Thyroid gland (tissue), 4 donors: Measurements from ENCODE around the gene PTGR1. TPM values are rescaled to one million over a fixed set of nuclear protein-coding genes. Genes with fewer than 3 reads are reported as not detected.

Experiments used
- DNase-seq, 2 donors: peaks; one replicate each; pipeline ENCODE4 v3.0.0-alpha.2; 2019
- H3K27ac ChIP-seq, 3 donors: fragments of 200-600 bp; sonication (generic); 1 replicate in 2 of 3; 2 replicates in 1 of 3; pipeline ENCODE4 v1.5.1; 2016 to 2019; ENCODE audit warnings: mild to moderate bottlenecking in 1 of 3, moderate library complexity in 1 of 3
- H3K27me3 ChIP-seq: fragments of 200-600 bp; sonication (generic); one replicate; pipeline ENCODE4 v1.5.1; 2019
- H3K36me3 ChIP-seq, 2 donors: fragments of 200-600 bp; sonication (generic); one replicate each; pipeline ENCODE4 v1.5.1; 2016 to 2019
- H3K4me1 ChIP-seq, 2 donors: fragments of 200-600 bp; sonication (generic); one replicate each; pipeline ENCODE4 v1.5.1; 2017 to 2019
- H3K4me3 ChIP-seq, 3 donors: fragments of 200-600 bp; sonication (generic); replicated peaks in 1 of 3; 1 replicate in 2 of 3; 2 replicates in 1 of 3; pipeline ENCODE4 v1.5.1; 2016; ENCODE audit warnings: mild to moderate bottlenecking in 1 of 3
- H3K9me3 ChIP-seq: fragments of 200-600 bp; sonication (generic); one replicate; pipeline ENCODE4 v1.5.1; 2017
- CTCF ChIP-seq, 6 experiments: fragments of 200-600 bp in 3 of 6; fragments of 450-650 bp in 3 of 6; sonication (generic) in 3 of 6; IDR thresholded peaks; one replicate each; pipeline ENCODE4 v1.5.1; 2016 to 2019; ENCODE audit warnings: antibody characterized with exemption in 6 of 6, mild to moderate bottlenecking in 2 of 6, inconsistent platforms in 1 of 6, moderate library complexity in 1 of 6
- POLR2A ChIP-seq, 2 donors: fragments of 450-650 bp; IDR thresholded peaks; one replicate each; pipeline ENCODE4 v1.6.1; 2017; ENCODE audit warnings: antibody characterized with exemption in 2 of 2, mild to moderate bottlenecking in 2 of 2, moderate library complexity in 1 of 2
- WGBS, 2 donors: methylation state at CpG; one replicate each; pipeline ENCODE4 v1.1.5; 2017; 5-methylcytosine and 5-hydroxymethylcytosine counted together
- intact Hi-C: fragments of 100-400 bp; cut with DNase I; formaldehyde crosslinking; loops from one replicate; pipeline ENCODE4 v1.15.1; 2023
- total RNA-seq, 4 donors: library from RNA; depleted of rRNA; stranded (reverse); fragments of >200 nt; gene quantifications; one replicate each; pipeline ENCODE4 v1.2.3, GENCODE V29; 2016

Gene PTGR1
- total RNA-seq, 4 donors from 2014 or later = 27.7 to 64.3 (median 39.4) TPM

- Histone ChIP-seq H3K4me3 (no peak overlapping the region), H3K27ac (no peak overlapping the region), H3K27me3 (no peaks in the 10 kb centered on the region), H3K9me3 (no peaks in the 10 kb centered on the region), H3K36me3 (peaks cover 17 to 25% of the 10 kb centered on the region in 2 donors), H3K4me1 (peaks cover 0 to 3% of the 10 kb centered on the region in 2 donors)
- intact Hi-C loops = no loop called here
- 99 to 100% methylated on average over 4 of the region's 4 CpGs for WGBS, 2 donors
- TF ChIP-seq POLR2A (IDR thresholded peaks at IDR 0.05) = no peak
- no peak for TF ChIP-seq CTCF (IDR thresholded peaks at IDR 0.05)
- DNase-seq = no peak
Observed at GRCh38 chr9:111531716-111532115, 67.7 kb downstream of the PTGR1 start.

GRCh38 chr9:111529787-111530186 is 69.7 kb downstream of the PTGR1 start:
- WGBS, 2 donors = 22 to 32% methylated on average over 2 of the region's 2 CpGs
- Histone ChIP-seq H3K9me3 (no peaks in the 10 kb centered on the region), H3K4me3 (no peak overlapping the region), H3K27ac (peak overlapping the region in 1 of 3 donors; percentile 22), H3K36me3 (peaks cover 6 to 10% of the 10 kb centered on the region in 2 donors), H3K4me1 (peaks cover 0 to 3% of the 10 kb centered on the region in 2 donors), H3K27me3 (no peaks in the 10 kb centered on the region)
- intact Hi-C loops = no loop called here
- peak in 1 of 2 donors; percentile 17 for DNase-seq
- TF ChIP-seq POLR2A (IDR thresholded peaks at IDR 0.05) (no peak), CTCF (IDR thresholded peaks at IDR 0.05) (no peak)

GRCh38 chr9:111527347-111527746 is 72.1 kb downstream of the PTGR1 start:
- TF ChIP-seq POLR2A (IDR thresholded peaks at IDR 0.05) = no peak
- no peak for TF ChIP-seq CTCF (IDR thresholded peaks at IDR 0.05)
- Histone ChIP-seq H3K27me3 (no peaks in the 10 kb centered on the region), H3K4me1 (peaks cover 0 to 3% of the 10 kb centered on the region in 2 donors), H3K4me3 (no peak overlapping the region), H3K27ac (no peak overlapping the region), H3K36me3 (peaks cover 0 to 3% of the 10 kb centered on the region in 2 donors), H3K9me3 (no peaks in the 10 kb centered on the region)
- WGBS, 2 donors = 94 to 100% methylated on average over 2 of the region's 2 CpGs
- no peak for DNase-seq
- intact Hi-C loops = no loop called here

- Histone ChIP-seq H3K9me3 (no peaks in the 10 kb centered on the region), H3K27ac (peak within 1 kb of the TSS in 1 of 3 donors; percentile 78), H3K4me3 (peak within 1 kb of the TSS; percentile 43 to 87 (median 69)), H3K4me1 (peaks cover 0 to 3% of the 10 kb centered on the region in 2 donors), H3K27me3 (no peaks in the 10 kb centered on the region), H3K36me3 (peaks cover 0 to 3% of the 10 kb centered on the region in 2 donors)
- TF ChIP-seq CTCF (IDR thresholded peaks at IDR 0.05) = no peak
- peak in 1 of 2 donors; percentile 75 for TF ChIP-seq POLR2A (IDR thresholded peaks at IDR 0.05)
- intact Hi-C loops = no loop called here
- WGBS, 2 donors = 1 to 2% methylated on average over 30 to 66 of the region's 66 CpGs
- peak; percentile 87 for DNase-seq
Observed at GRCh38 chr9:111525056-111525977, 74.1 kb downstream of the PTGR1 start, which contains the start of gene ZNF483. Gene ZNF483 (plus strand): TSS chr9:111525179. CDS start chr9:111527396, 2,217 bp downstream.

- TF ChIP-seq POLR2A (IDR thresholded peaks at IDR 0.05) = no peak
- TF ChIP-seq CTCF (IDR thresholded peaks at IDR 0.05) = no peak
- Histone ChIP-seq H3K27me3 (no peaks in the 10 kb centered on the region), H3K36me3 (peaks cover 0 to 3% of the 10 kb centered on the region in 2 donors), H3K4me3 (peak overlapping the region in 2 of 3 donors; percentile 69 to 87), H3K4me1 (no peaks in the 10 kb centered on the region), H3K27ac (peak overlapping the region in 1 of 3 donors; percentile 78), H3K9me3 (no peaks in the 10 kb centered on the region)
- no peak for DNase-seq
- 31% methylated on average over 7 of the region's 7 CpGs for WGBS, 2 donors
- intact Hi-C loops = no loop called here
Observed at GRCh38 chr9:111524731-111525055, 74.8 kb downstream of the PTGR1 start.
